ENCODE data around the gene CAMK2D.

The CAMK2D gene

GRCh38 chr4:113469023-113469390, 292.5 kb downstream of the CAMK2D start:
- no peak overlapping the region for H3K9ac ChIP-seq (ENCODE audit: low read depth in 1 of 2, low read length in 2 of 2)
- H3K27ac ChIP-seq (ENCODE audit: low read depth, low read length): peak overlapping the region; percentile 54

GRCh38 chr4:113468165-113469022, 293.1 kb downstream of the CAMK2D start:
- no peak overlapping the region for H3K9ac ChIP-seq (ENCODE audit: low read depth in 1 of 2, low read length in 2 of 2)
- H3K9me3 ChIP-seq (ENCODE audit: control insufficient read depth in 1 of 2, low read length in 2 of 2): no peaks in the 10 kb centered on the region
- H3K4me3 ChIP-seq (ENCODE audit: low read depth in 1 of 2, low read length in 2 of 2): no peak overlapping the region
- H3K27ac ChIP-seq (ENCODE audit: low read depth, low read length): peak overlapping the region; percentile 54
- peaks cover 0 to 10% of the 10 kb centered on the region in 2 donors for H3K4me1 ChIP-seq (ENCODE audit: control insufficient read depth in 1 of 2, insufficient read depth in 2 of 2, low read length in 2 of 2)
- H3K27me3 ChIP-seq (ENCODE audit: control insufficient read depth in 1 of 2, insufficient read depth in 2 of 2, low read length in 2 of 2): no peaks in the 10 kb centered on the region
- peaks cover 0 to 14% of the 10 kb centered on the region in 2 donors for H3K36me3 ChIP-seq (ENCODE audit: control insufficient read depth in 1 of 2, insufficient read depth in 2 of 2, low read length in 2 of 2)

More at GRCh38 chr4:113469023-113469390, 292.5 kb downstream of the CAMK2D start:
- Histone ChIP-seq H3K36me3 (ENCODE audit: control insufficient read depth in 1 of 2, insufficient read depth in 2 of 2, low read length in 2 of 2) (peaks cover 0 to 11% of the 10 kb centered on the region in 2 donors), H3K4me1 (ENCODE audit: control insufficient read depth in 1 of 2, insufficient read depth in 2 of 2, low read length in 2 of 2) (peaks cover 0 to 10% of the 10 kb centered on the region in 2 donors), H3K4me3 (ENCODE audit: low read depth in 1 of 2, low read length in 2 of 2) (no peak overlapping the region), H3K27me3 (ENCODE audit: control insufficient read depth in 1 of 2, insufficient read depth in 2 of 2, low read length in 2 of 2) (no peaks in the 10 kb centered on the region), H3K9me3 (ENCODE audit: control insufficient read depth in 1 of 2, low read length in 2 of 2) (no peaks in the 10 kb centered on the region)

GRCh38 chr4:113467581-113467980, 294.0 kb downstream of the CAMK2D start:
- H3K27ac ChIP-seq (ENCODE audit: low read depth, low read length): no peak overlapping the region
- H3K9me3 ChIP-seq (ENCODE audit: control insufficient read depth in 1 of 2, low read length in 2 of 2): no peaks in the 10 kb centered on the region
- no peaks in the 10 kb centered on the region for H3K27me3 ChIP-seq (ENCODE audit: control insufficient read depth in 1 of 2, insufficient read depth in 2 of 2, low read length in 2 of 2)
- peaks cover 0 to 10% of the 10 kb centered on the region in 2 donors for H3K4me1 ChIP-seq (ENCODE audit: control insufficient read depth in 1 of 2, insufficient read depth in 2 of 2, low read length in 2 of 2)
- no peak overlapping the region for H3K9ac ChIP-seq (ENCODE audit: low read depth in 1 of 2, low read length in 2 of 2)
- peaks cover 0 to 15% of the 10 kb centered on the region in 2 donors for H3K36me3 ChIP-seq (ENCODE audit: control insufficient read depth in 1 of 2, insufficient read depth in 2 of 2, low read length in 2 of 2)
- no peak overlapping the region for H3K4me3 ChIP-seq (ENCODE audit: low read depth in 1 of 2, low read length in 2 of 2)

- no peak overlapping the region for H3K9ac ChIP-seq (ENCODE audit: low read depth in 1 of 2, low read length in 2 of 2)
- H3K9me3 ChIP-seq (ENCODE audit: control insufficient read depth in 1 of 2, low read length in 2 of 2): no peaks in the 10 kb centered on the region
- H3K4me1 ChIP-seq (ENCODE audit: control insufficient read depth in 1 of 2, insufficient read depth in 2 of 2, low read length in 2 of 2): no peaks in the 10 kb centered on the region
- no peak overlapping the region for H3K4me3 ChIP-seq (ENCODE audit: low read depth in 1 of 2, low read length in 2 of 2)
- peaks cover 3 to 20% of the 10 kb centered on the region in 2 donors for H3K36me3 ChIP-seq (ENCODE audit: control insufficient read depth in 1 of 2, insufficient read depth in 2 of 2, low read length in 2 of 2)
- no peak overlapping the region for H3K27ac ChIP-seq (ENCODE audit: low read depth, low read length)
- H3K27me3 ChIP-seq (ENCODE audit: control insufficient read depth in 1 of 2, insufficient read depth in 2 of 2, low read length in 2 of 2): no peaks in the 10 kb centered on the region
Observed at GRCh38 chr4:113462286-113462685, 299.3 kb downstream of the CAMK2D start.

- Histone ChIP-seq H3K36me3 (ENCODE audit: control insufficient read depth in 1 of 2, insufficient read depth in 2 of 2, low read length in 2 of 2) (peaks cover 3 to 25% of the 10 kb centered on the region in 2 donors), H3K4me1 (ENCODE audit: control insufficient read depth in 1 of 2, insufficient read depth in 2 of 2, low read length in 2 of 2) (no peaks in the 10 kb centered on the region), H3K9ac (ENCODE audit: low read depth in 1 of 2, low read length in 2 of 2) (no peak overlapping the region), H3K9me3 (ENCODE audit: control insufficient read depth in 1 of 2, low read length in 2 of 2) (no peaks in the 10 kb centered on the region), H3K4me3 (ENCODE audit: low read depth in 1 of 2, low read length in 2 of 2) (no peak overlapping the region), H3K27me3 (ENCODE audit: control insufficient read depth in 1 of 2, insufficient read depth in 2 of 2, low read length in 2 of 2) (no peaks in the 10 kb centered on the region), H3K27ac (ENCODE audit: low read depth, low read length) (no peak overlapping the region)
Observed at GRCh38 chr4:113461281-113461680, 300.3 kb downstream of the CAMK2D start.

GRCh38 chr4:113457886-113458285, 303.7 kb downstream of the CAMK2D start:
- no peaks in the 10 kb centered on the region for H3K27me3 ChIP-seq (ENCODE audit: control insufficient read depth in 1 of 2, insufficient read depth in 2 of 2, low read length in 2 of 2)
- no peak overlapping the region for H3K4me3 ChIP-seq (ENCODE audit: low read depth in 1 of 2, low read length in 2 of 2)
- no peak overlapping the region for H3K27ac ChIP-seq (ENCODE audit: low read depth, low read length)
- H3K9me3 ChIP-seq (ENCODE audit: control insufficient read depth in 1 of 2, low read length in 2 of 2): no peaks in the 10 kb centered on the region
- peaks cover 3 to 10% of the 10 kb centered on the region in 2 donors for H3K36me3 ChIP-seq (ENCODE audit: control insufficient read depth in 1 of 2, insufficient read depth in 2 of 2, low read length in 2 of 2)
- no peaks in the 10 kb centered on the region for H3K4me1 ChIP-seq (ENCODE audit: control insufficient read depth in 1 of 2, insufficient read depth in 2 of 2, low read length in 2 of 2)
- H3K9ac ChIP-seq (ENCODE audit: low read depth in 1 of 2, low read length in 2 of 2): no peak overlapping the region

- H3K9me3 ChIP-seq (ENCODE audit: control insufficient read depth in 1 of 2, low read length in 2 of 2): no peaks in the 10 kb centered on the region
- H3K36me3 ChIP-seq (ENCODE audit: control insufficient read depth in 1 of 2, insufficient read depth in 2 of 2, low read length in 2 of 2): peaks cover 3 to 10% of the 10 kb centered on the region in 2 donors
- H3K27me3 ChIP-seq (ENCODE audit: control insufficient read depth in 1 of 2, insufficient read depth in 2 of 2, low read length in 2 of 2): no peaks in the 10 kb centered on the region
- H3K9ac ChIP-seq (ENCODE audit: low read depth in 1 of 2, low read length in 2 of 2): no peak overlapping the region
- H3K4me3 ChIP-seq (ENCODE audit: low read depth in 1 of 2, low read length in 2 of 2): no peak overlapping the region
- no peaks in the 10 kb centered on the region for H3K4me1 ChIP-seq (ENCODE audit: control insufficient read depth in 1 of 2, insufficient read depth in 2 of 2, low read length in 2 of 2)
- no peak overlapping the region for H3K27ac ChIP-seq (ENCODE audit: low read depth, low read length)
Observed at GRCh38 chr4:113457121-113457520, 304.4 kb downstream of the CAMK2D start.

- peaks cover 0 to 10% of the 10 kb centered on the region in 2 donors for H3K36me3 ChIP-seq (ENCODE audit: control insufficient read depth in 1 of 2, insufficient read depth in 2 of 2, low read length in 2 of 2)
- H3K9me3 ChIP-seq (ENCODE audit: control insufficient read depth in 1 of 2, low read length in 2 of 2): no peaks in the 10 kb centered on the region
- H3K27me3 ChIP-seq (ENCODE audit: control insufficient read depth in 1 of 2, insufficient read depth in 2 of 2, low read length in 2 of 2): no peaks in the 10 kb centered on the region
- H3K4me1 ChIP-seq (ENCODE audit: control insufficient read depth in 1 of 2, insufficient read depth in 2 of 2, low read length in 2 of 2): no peaks in the 10 kb centered on the region
- no peak overlapping the region for H3K27ac ChIP-seq (ENCODE audit: low read depth, low read length)
- H3K9ac ChIP-seq (ENCODE audit: low read depth in 1 of 2, low read length in 2 of 2): no peak overlapping the region
- no peak overlapping the region for H3K4me3 ChIP-seq (ENCODE audit: low read depth in 1 of 2, low read length in 2 of 2)
Observed at GRCh38 chr4:113455061-113455460, 306.5 kb downstream of the CAMK2D start.

GRCh38 chr4:113452868-113453620, 308.5 kb downstream of the CAMK2D start:
- no peaks in the 10 kb centered on the region for H3K27me3 ChIP-seq (ENCODE audit: control insufficient read depth in 1 of 2, insufficient read depth in 2 of 2, low read length in 2 of 2)
- peaks cover 0 to 8% of the 10 kb centered on the region in 2 donors for H3K36me3 ChIP-seq (ENCODE audit: control insufficient read depth in 1 of 2, insufficient read depth in 2 of 2, low read length in 2 of 2)
- no peak overlapping the region for H3K4me3 ChIP-seq (ENCODE audit: low read depth in 1 of 2, low read length in 2 of 2)
- H3K27ac ChIP-seq (ENCODE audit: low read depth, low read length): no peak overlapping the region
- no peaks in the 10 kb centered on the region for H3K4me1 ChIP-seq (ENCODE audit: control insufficient read depth in 1 of 2, insufficient read depth in 2 of 2, low read length in 2 of 2)
- no peak overlapping the region for H3K9ac ChIP-seq (ENCODE audit: low read depth in 1 of 2, low read length in 2 of 2)
- H3K9me3 ChIP-seq (ENCODE audit: control insufficient read depth in 1 of 2, low read length in 2 of 2): no peaks in the 10 kb centered on the region

- H3K27me3 ChIP-seq (ENCODE audit: control insufficient read depth in 1 of 2, insufficient read depth in 2 of 2, low read length in 2 of 2): no peaks in the 10 kb centered on the region
- H3K36me3 ChIP-seq (ENCODE audit: control insufficient read depth in 1 of 2, insufficient read depth in 2 of 2, low read length in 2 of 2): peaks cover 0 to 3% of the 10 kb centered on the region in 2 donors
- no peak overlapping the region for H3K27ac ChIP-seq (ENCODE audit: low read depth, low read length)
- H3K9ac ChIP-seq (ENCODE audit: low read depth in 1 of 2, low read length in 2 of 2): no peak overlapping the region
- no peaks in the 10 kb centered on the region for H3K9me3 ChIP-seq (ENCODE audit: control insufficient read depth in 1 of 2, low read length in 2 of 2)
- H3K4me1 ChIP-seq (ENCODE audit: control insufficient read depth in 1 of 2, insufficient read depth in 2 of 2, low read length in 2 of 2): no peaks in the 10 kb centered on the region
- no peak overlapping the region for H3K4me3 ChIP-seq (ENCODE audit: low read depth in 1 of 2, low read length in 2 of 2)
Observed at GRCh38 chr4:113452152-113452551, 309.4 kb downstream of the CAMK2D start.

Data from duodenal mucosa (tissue), 2 donors.